T47D (cell line): Measurements from ENCODE around the gene PABPN1L.

Experiments
- DNase-seq, 2 experiments: peaks; one replicate each; pipeline versions ENCODE4 v3.0.0 to v3.0.0-alpha.2; 2011 to 2012; ENCODE audit warnings: low read depth in 1 of 2, low spot score in 1 of 2
- JUND ChIP-seq: IDR thresholded peaks from 2 replicates; pipeline ENCODE4 v1.6.1; 2012; ENCODE audit warnings: low read depth
- in situ Hi-C: cut with HindIII; loops from 2 replicates; pipeline ENCODE4 v1.10.0; 2016; ENCODE audit warnings: low sequenced_read_pairs, low pct_unique_long_range_greater_than_20kb

PABPN1L gene

GRCh38 chr16:88856122-88856827 lies 10.2 kb downstream of the PABPN1L start:
- in situ Hi-C loops = no loop called here
- no peak for TF ChIP-seq JUND
- DNase-seq = no peak

- DNase-seq = no peak
- in situ Hi-C loops = no loop called here
- no peak for TF ChIP-seq JUND
Measured at GRCh38 chr16:88855736-88856121, 10.7 kb downstream of the PABPN1L start.

- in situ Hi-C loops = no loop called here
- TF ChIP-seq JUND = no peak
Measured at GRCh38 chr16:88855176-88855575, 11.3 kb downstream of the PABPN1L start.

GRCh38 chr16:88854306-88855111 lies 12.0 kb downstream of the PABPN1L start:
- no peak for TF ChIP-seq JUND
- in situ Hi-C loops = no loop called here
- no peak for DNase-seq

More at GRCh38 chr16:88855176-88855575, 11.3 kb downstream of the PABPN1L start:
- no peak for DNase-seq

GRCh38 chr16:88853325-88853941 lies 13.0 kb downstream of the PABPN1L start:
- in situ Hi-C loops = no loop called here
- DNase-seq = no peak
- no peak for TF ChIP-seq JUND

- no peak for TF ChIP-seq JUND
- in situ Hi-C loops = no loop called here
- no peak for DNase-seq
Measured at GRCh38 chr16:88851616-88852015, 14.8 kb downstream of the PABPN1L start.

- no peak for DNase-seq
- TF ChIP-seq JUND = no peak
- in situ Hi-C loops = no loop called here
Measured at GRCh38 chr16:88850531-88851199, 15.8 kb downstream of the PABPN1L start.

GRCh38 chr16:88848557-88848956 lies 17.9 kb downstream of the PABPN1L start:
- TF ChIP-seq JUND = no peak
- in situ Hi-C loops = no loop called here
- DNase-seq = no peak

GRCh38 chr16:88847654-88848053 lies 18.8 kb downstream of the PABPN1L start:
- in situ Hi-C loops = no loop called here
- no peak for DNase-seq
- TF ChIP-seq JUND = no peak

GRCh38 chr16:88846088-88846487 lies 20.4 kb downstream of the PABPN1L start:
- in situ Hi-C loops = no loop called here
- no peak for DNase-seq
- no peak for TF ChIP-seq JUND

- in situ Hi-C loops = no loop called here
- no peak for TF ChIP-seq JUND
- peak in 1 of 2 experiments; percentile 36 for DNase-seq
Measured at GRCh38 chr16:88844419-88845036, 21.9 kb downstream of the PABPN1L start.

GRCh38 chr16:88843256-88843655 lies 23.2 kb downstream of the PABPN1L start:
- no peak for TF ChIP-seq JUND
- in situ Hi-C loops = no loop called here
- DNase-seq = no peak
